Endothelial cell of umbilical vein (primary cell): ENCODE measurements around the gene TMEM132A. TPM values are rescaled to one million over a fixed set of nuclear protein-coding genes. Genes with fewer than 3 reads are reported as not detected.

ENCODE experiments used
- BruUV-seq: library from RNA; stranded (reverse); fragments of 400-500 nt; replicated peaks from 2 replicates; lab custom pipeline; 2021; lab: Mats Ljungman, UMichigan
- CTCF ChIA-PET: fragments of 300-600, 350-600 bp; sonication (Branson Sonifier 250); formaldehyde crosslinking; loops from one replicate; lab custom pipeline; 2021; ENCODE audit warnings: antibody characterized with exemption, inconsistent platforms; lab: Charles Lee
- POLR2A ChIA-PET: fragments of 300-600, 350-600 bp; sonication (Branson Sonifier 250); formaldehyde crosslinking; loops from one replicate; lab custom pipeline; 2021; ENCODE audit warnings: antibody characterized with exemption, inconsistent platforms; lab: Charles Lee
- DNase-seq: peaks from one replicate; pipeline ENCODE4 v3.0.0-alpha.2; 2011; ENCODE audit warnings: low read depth, low spot score
- FAIRE-seq: peaks from 2 replicates; lab custom pipeline; 2011; peaks lifted over from hg19 to GRCh38; lab: Jason Lieb, UNC
- H2AFZ ChIP-seq: 2 replicates; pipeline ENCODE4 v1.6.0; 2012; ENCODE audit warnings: low read depth, low read length, control low read depth, inconsistent platforms
- H3K27ac ChIP-seq: 2 replicates; pipeline ENCODE4 v1.5.1; 2011; ENCODE audit warnings: low read depth, mild to moderate bottlenecking, control low read depth, low read length, moderate library complexity; ENCODE audit not compliant: insufficient read depth
- H3K27me3 ChIP-seq, 2 experiments: 2 replicates each; pipeline versions ENCODE4 v1.6.0 to v1.6.1; 2011; ENCODE audit warnings: low read length in 2 of 2, mixed read lengths in 1 of 2; ENCODE audit not compliant: control insufficient read depth in 2 of 2, insufficient read depth in 2 of 2
- H3K36me3 ChIP-seq, 2 experiments: 2 replicates in 1 of 2; 3 replicates in 1 of 2; pipeline ENCODE4 v1.5.1; 2011; ENCODE audit warnings: low read length in 2 of 2, mild to moderate bottlenecking in 1 of 2, moderate library complexity in 1 of 2; ENCODE audit not compliant: control insufficient read depth in 2 of 2, insufficient read depth in 2 of 2; ENCODE audit errors: extremely low read depth in 1 of 2
- H3K4me1 ChIP-seq: 3 replicates; pipeline ENCODE4 v1.5.1; 2011; ENCODE audit warnings: mild to moderate bottlenecking, low read length; ENCODE audit not compliant: control insufficient read depth, insufficient read depth; ENCODE audit errors: extremely low read depth
- H3K4me2 ChIP-seq: 2 replicates; pipeline ENCODE4 v1.6.1; 2011; ENCODE audit warnings: low read length, control low read depth, mixed read lengths; ENCODE audit not compliant: insufficient read depth
- H3K4me3 ChIP-seq, 3 experiments: fragments of 200-600 bp in 1 of 3; sonication (generic), shearing (Covaris generic) in 1 of 3; replicated peaks in 1 of 3; 2 replicates each; pipeline ENCODE4 v1.5.1; 2011 to 2016; ENCODE audit warnings: control low read depth in 3 of 3, low read length in 3 of 3, mild to moderate bottlenecking in 2 of 3, inconsistent platforms in 1 of 3, low read depth in 1 of 3, moderate library complexity in 1 of 3; ENCODE audit not compliant: insufficient read depth in 1 of 3
- H3K79me2 ChIP-seq: 2 replicates; pipeline ENCODE4 v1.6.0; 2012; ENCODE audit warnings: low read length, inconsistent platforms; ENCODE audit not compliant: control insufficient read depth, insufficient read depth
- H3K9ac ChIP-seq: replicated peaks from 2 replicates; pipeline ENCODE3; 2011; ENCODE audit warnings: low read length, control low read depth; ENCODE audit not compliant: insufficient read depth; ENCODE audit errors: extremely low read depth
- H3K9me1 ChIP-seq: replicated peaks from 3 replicates; pipeline ENCODE4 v1.6.0; 2011; ENCODE audit warnings: mild to moderate bottlenecking, low read length; ENCODE audit not compliant: control insufficient read depth, insufficient read depth; ENCODE audit errors: extremely low read depth
- H3K9me3 ChIP-seq: replicated peaks from 2 replicates; pipeline ENCODE4 v1.5.1; 2012; ENCODE audit warnings: low read length, inconsistent platforms; ENCODE audit not compliant: control insufficient read depth, insufficient read depth
- H4K20me1 ChIP-seq: replicated peaks from 2 replicates; pipeline ENCODE3; 2011; ENCODE audit warnings: mild to moderate bottlenecking, low read length; ENCODE audit not compliant: control insufficient read depth, insufficient read depth; ENCODE audit errors: extremely low read depth
- EZH2 ChIP-seq: IDR thresholded peaks from 2 replicates; pipeline ENCODE4 v1.6.1; 2012; ENCODE audit warnings: borderline replicate concordance, low read depth, mild to moderate bottlenecking, moderate library complexity, low read length, inconsistent platforms; ENCODE audit not compliant: severe bottlenecking
- FOS ChIP-seq: IDR thresholded peaks from 2 replicates; pipeline ENCODE4 v1.6.1; 2011; ENCODE audit warnings: mild to moderate bottlenecking, low read length, moderate library complexity, borderline replicate concordance; ENCODE audit not compliant: insufficient read depth
- GATA2 ChIP-seq: IDR thresholded peaks from 2 replicates; pipeline ENCODE4 v1.7.0; 2011; ENCODE audit warnings: low read depth, mild to moderate bottlenecking, moderate library complexity, mixed read lengths, low read length; ENCODE audit not compliant: insufficient read length, insufficient read depth
- JUN ChIP-seq: IDR thresholded peaks from 2 replicates; pipeline ENCODE4 v1.6.1; 2011; ENCODE audit warnings: borderline replicate concordance, low read depth; ENCODE audit not compliant: insufficient read length, insufficient read depth
- MAX ChIP-seq: IDR thresholded peaks from 2 replicates; pipeline ENCODE4 v1.6.1; 2011; ENCODE audit not compliant: insufficient read depth, insufficient read length
- MYC ChIP-seq: IDR thresholded peaks from one replicate; pipeline ENCODE4 v1.6.1; 2011; ENCODE audit warnings: mild to moderate bottlenecking, low read depth, low read length
- POLR2A ChIP-seq: IDR thresholded peaks from 2 replicates; pipeline ENCODE4 v1.6.1; 2012; ENCODE audit warnings: low read depth, mild to moderate bottlenecking, control low read depth, low read length
- POLR2AphosphoS5 ChIP-seq: IDR thresholded peaks from 2 replicates; pipeline ENCODE4 v1.6.1; 2012; ENCODE audit warnings: low read depth, mild to moderate bottlenecking, control low read depth, low read length, moderate library complexity; ENCODE audit not compliant: insufficient read depth
- dilution Hi-C: fragments of 300-500 bp; cut with MboI; formaldehyde crosslinking; loops from one replicate; pipeline ENCODE4 v1.15.0; 2019; ENCODE audit warnings: low sequenced_read_pairs; ENCODE audit not compliant: extremely low pct_ligation_motif_present
- intact Hi-C: fragments of 100-400 bp; cut with micrococcal nuclease; formaldehyde crosslinking; loops from one replicate; pipeline ENCODE4 v1.10.0; 2022
- polyA plus RNA-seq, 4 experiments: library from polyadenylated mRNA; depleted of rRNA in 3 of 4; stranded (reverse) in 3 of 4; unstranded in 1 of 4; fragments of >200 nt; gene quantifications; 2 replicates each; pipeline versions ENCODE4 v1.2.1 to v1.2.3, GENCODE V29; 2011 to 2012; ENCODE audit warnings: missing spikeins in 1 of 4
- total RNA-seq: library from RNA; stranded (reverse); gene quantifications from 2 replicates; pipeline ENCODE4 v1.2.3, GENCODE V29; 2021
- TF ChIP-seq, protein P1 (sequence below), 2 donors: IDR thresholded peaks; 1 replicate in 1 of 2; 2 replicates in 1 of 2; pipeline ENCODE4 v1.5.1; 2011; ENCODE audit warnings: low read length in 2 of 2, mild to moderate bottlenecking in 2 of 2, moderate library complexity in 2 of 2, control low read depth in 1 of 2, inconsistent platforms in 1 of 2, low read depth in 1 of 2; ENCODE audit not compliant: insufficient read depth in 1 of 2; ENCODE audit errors: extremely low read depth in 1 of 2

The TMEM132A gene
- total and polyA plus RNA-seq, 2 donors (not counting 3 experiments of a cell fraction or from before 2014, with no cell fraction given) = 74.3 to 106 TPM

- dilution Hi-C loops = no loop called here
- peaks cover 3 to 45% of the 10 kb centered on the region in 2 experiments for H3K36me3 ChIP-seq
Observed at GRCh38 chr11:60931917-60932316, 7.7 kb downstream of the TMEM132A start.

More at GRCh38 chr11:60931917-60932316, 7.7 kb downstream of the TMEM132A start:
- FAIRE-seq (no peak), DNase-seq (no peak)
- POLR2A ChIA-PET = no interaction called here
- Histone ChIP-seq H3K9ac (no peak overlapping the region), H4K20me1 (no peaks in the 10 kb centered on the region), H3K4me3 (no peak overlapping the region), H3K4me2 (no peak overlapping the region), H3K27ac (no peak overlapping the region), H3K4me1 (peaks cover 2% of the 10 kb centered on the region), H3K27me3 (no peaks in the 10 kb centered on the region), H3K9me1 (no peaks in the 10 kb centered on the region), H3K79me2 (no peaks in the 10 kb centered on the region), H2AFZ (no peak overlapping the region), H3K9me3 (no peaks in the 10 kb centered on the region)
- CTCF ChIA-PET = interaction anchor here (1.4 kb wide), 1 partner anchor 11 kb away, joined by 5 read pairs; no protein-coding TSS in a partner anchor
- intact Hi-C loops = no loop called here
- BruUV-seq = no TSS peak
- no peak for TF ChIP-seq MAX
- no peak for TF ChIP-seq JUN
- no peak for TF ChIP-seq FOS
- no peak for TF ChIP-seq POLR2A
- no peak for TF ChIP-seq POLR2AphosphoS5
- no peak for TF ChIP-seq EZH2
- no peak for TF ChIP-seq GATA2
- TF ChIP-seq MYC = no peak
- TF ChIP-seq, protein P1, sequence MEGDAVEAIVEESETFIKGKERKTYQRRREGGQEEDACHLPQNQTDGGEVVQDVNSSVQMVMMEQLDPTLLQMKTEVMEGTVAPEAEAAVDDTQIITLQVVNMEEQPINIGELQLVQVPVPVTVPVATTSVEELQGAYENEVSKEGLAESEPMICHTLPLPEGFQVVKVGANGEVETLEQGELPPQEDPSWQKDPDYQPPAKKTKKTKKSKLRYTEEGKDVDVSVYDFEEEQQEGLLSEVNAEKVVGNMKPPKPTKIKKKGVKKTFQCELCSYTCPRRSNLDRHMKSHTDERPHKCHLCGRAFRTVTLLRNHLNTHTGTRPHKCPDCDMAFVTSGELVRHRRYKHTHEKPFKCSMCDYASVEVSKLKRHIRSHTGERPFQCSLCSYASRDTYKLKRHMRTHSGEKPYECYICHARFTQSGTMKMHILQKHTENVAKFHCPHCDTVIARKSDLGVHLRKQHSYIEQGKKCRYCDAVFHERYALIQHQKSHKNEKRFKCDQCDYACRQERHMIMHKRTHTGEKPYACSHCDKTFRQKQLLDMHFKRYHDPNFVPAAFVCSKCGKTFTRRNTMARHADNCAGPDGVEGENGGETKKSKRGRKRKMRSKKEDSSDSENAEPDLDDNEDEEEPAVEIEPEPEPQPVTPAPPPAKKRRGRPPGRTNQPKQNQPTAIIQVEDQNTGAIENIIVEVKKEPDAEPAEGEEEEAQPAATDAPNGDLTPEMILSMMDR (IDR thresholded peaks at IDR 0.05; ENCODE audit: extremely low read depth in 1 of 2, insufficient read depth in 1 of 2, low read depth in 1 of 2, low read length in 2 of 2) = no peak
